HG03469 (cell line): Measurements from ENCODE around the gene ZBTB12.

Experiments used
- ATAC-seq: cut with Tn5 transposase; IDR thresholded peaks from one replicate; pipeline ENCODE4 v1.9.1; 2021; ENCODE audit warnings: mild to moderate bottlenecking, moderate library complexity, moderate number of reproducible peaks; ENCODE audit not compliant: unreplicated experiment

The ZBTB12 gene

DNA sequence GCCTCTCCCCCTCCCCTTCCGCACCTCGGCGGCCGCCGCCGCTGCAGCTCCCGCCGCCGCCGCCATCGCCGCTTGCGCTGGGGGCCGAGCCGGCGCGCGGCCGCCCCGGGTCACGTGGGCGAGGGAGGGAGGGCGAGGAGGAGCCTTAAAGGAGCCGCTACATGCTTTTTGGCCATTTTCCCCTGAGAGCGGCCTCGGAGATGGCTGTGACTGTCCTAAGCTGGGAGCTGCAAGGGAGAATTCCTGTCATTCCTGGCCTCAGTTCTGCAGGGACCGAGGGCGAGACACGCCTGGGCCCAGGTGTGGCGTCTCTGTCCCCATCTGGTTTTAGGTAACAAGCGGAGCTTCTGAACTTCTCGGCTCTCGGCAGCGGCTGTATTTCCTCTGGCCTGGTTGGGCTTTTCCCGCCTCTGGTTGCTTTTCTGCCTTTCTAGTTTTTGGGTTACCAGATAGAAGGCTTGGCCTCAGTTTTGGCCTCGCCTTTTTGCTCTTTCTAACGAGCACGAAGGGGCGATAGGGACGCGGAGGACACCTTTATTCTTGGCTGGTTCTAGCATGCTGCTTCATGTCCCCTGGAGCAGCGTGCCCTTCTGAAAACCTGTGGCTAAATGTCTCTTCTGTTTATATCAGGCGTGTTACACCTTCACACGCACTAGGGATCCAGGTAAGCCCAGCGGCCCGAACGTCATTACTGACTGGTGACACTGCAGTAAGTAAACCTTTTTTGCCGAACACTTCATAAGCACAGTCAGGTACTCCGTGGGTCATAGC, 4.1 kb downstream of the ZBTB12 start, which contains the start of gene EHMT2:
EHMT2 (minus strand) TSS at position 87 of the 771 bp plus-strand sequence; CDS start at position 66, 21 bp downstream.
- no peak for ATAC-seq

- no peak for ATAC-seq
Observed at GRCh38 chr6:31896856-31897611, 4.9 kb downstream of the ZBTB12 start.

- ATAC-seq = no peak
Observed at GRCh38 chr6:31896493-31896855, 5.4 kb downstream of the ZBTB12 start.

DNA sequence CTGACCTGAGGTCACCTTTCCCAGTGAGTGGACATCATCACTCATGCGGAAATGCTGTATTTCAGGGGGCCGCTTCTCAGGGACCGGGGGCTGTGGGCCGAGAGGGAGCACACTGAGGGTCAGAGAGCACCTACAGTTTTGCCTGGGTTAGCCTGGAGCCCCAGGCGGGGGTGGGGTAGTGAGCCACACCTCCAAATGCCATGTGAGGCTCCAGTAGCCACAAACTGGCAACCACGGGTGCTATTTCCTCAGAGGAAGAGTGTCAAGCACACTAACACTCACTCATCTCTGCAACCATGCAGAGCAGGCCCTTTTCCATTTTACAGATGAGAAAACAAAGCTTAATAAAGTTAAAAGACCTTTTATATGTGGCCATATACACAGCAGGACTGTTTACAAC, 9.1 kb downstream of the ZBTB12 start:
- ATAC-seq = no peak

DNA sequence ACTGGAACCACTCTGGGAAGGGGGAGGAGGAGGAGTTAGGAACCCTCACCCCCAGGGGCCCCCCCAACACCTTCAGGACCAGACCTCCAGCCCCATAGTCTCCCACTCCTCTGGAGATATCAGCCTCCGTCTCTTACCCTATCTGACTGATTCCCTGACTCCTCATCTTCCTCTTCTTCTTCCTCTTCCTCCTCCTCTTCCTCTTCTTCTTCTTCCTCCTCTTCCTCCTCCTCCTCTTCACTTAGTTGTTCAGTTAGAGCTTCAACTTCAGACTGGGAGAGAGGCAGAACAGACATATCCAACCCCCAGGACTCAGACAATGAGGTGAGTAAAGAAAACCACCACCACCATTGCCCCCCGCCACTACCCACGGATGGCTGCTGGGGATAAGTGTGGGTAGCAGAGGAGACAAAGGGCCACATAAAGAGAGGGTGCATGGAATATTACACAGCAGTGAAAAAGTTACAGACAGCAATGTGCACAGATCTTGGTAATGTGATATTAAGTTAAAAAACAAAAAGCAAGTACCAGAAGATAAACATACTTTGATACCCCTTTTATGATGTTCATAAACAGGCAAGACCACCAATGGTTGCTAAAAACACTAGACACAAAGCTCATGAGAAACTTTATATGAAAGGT, 12.4 kb downstream of the ZBTB12 start:
- ATAC-seq = no peak

- no peak for ATAC-seq
Observed at GRCh38 chr6:31888276-31889258, 13.3 kb downstream of the ZBTB12 start.

- no peak for ATAC-seq
Observed at GRCh38 chr6:31887173-31888007, 14.5 kb downstream of the ZBTB12 start.

DNA sequence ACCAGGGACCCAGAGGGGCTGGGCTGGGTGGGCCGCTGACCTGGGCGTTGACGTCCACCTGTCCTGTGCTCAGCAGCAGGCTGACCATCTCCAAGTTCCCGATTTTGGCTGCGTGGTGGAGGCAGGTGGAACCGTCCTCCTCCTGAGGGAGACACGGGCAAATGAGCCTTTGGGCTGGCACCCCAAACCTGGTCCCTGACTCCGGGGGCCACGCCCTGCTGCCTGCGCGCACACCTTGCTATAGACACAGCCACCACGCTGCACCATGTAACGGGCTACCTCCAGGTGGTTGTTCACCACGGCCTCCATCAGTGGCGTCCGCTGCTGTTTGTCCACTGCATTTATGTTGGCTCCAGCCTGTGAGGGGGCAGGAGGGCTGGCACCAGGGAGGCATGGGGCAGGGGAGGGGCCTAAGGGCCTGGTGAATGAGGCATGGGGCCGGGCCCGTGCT, 15.3 kb downstream of the ZBTB12 start:
- ATAC-seq = no peak

- no peak for ATAC-seq
Observed at GRCh38 chr6:31884528-31885035, 17.3 kb downstream of the ZBTB12 start.

- no peak for ATAC-seq
Observed at GRCh38 chr6:31883676-31884075, 18.2 kb downstream of the ZBTB12 start.

GRCh38 chr6:31882344-31882743, 19.5 kb downstream of the ZBTB12 start:
- ATAC-seq = no peak

DNA sequence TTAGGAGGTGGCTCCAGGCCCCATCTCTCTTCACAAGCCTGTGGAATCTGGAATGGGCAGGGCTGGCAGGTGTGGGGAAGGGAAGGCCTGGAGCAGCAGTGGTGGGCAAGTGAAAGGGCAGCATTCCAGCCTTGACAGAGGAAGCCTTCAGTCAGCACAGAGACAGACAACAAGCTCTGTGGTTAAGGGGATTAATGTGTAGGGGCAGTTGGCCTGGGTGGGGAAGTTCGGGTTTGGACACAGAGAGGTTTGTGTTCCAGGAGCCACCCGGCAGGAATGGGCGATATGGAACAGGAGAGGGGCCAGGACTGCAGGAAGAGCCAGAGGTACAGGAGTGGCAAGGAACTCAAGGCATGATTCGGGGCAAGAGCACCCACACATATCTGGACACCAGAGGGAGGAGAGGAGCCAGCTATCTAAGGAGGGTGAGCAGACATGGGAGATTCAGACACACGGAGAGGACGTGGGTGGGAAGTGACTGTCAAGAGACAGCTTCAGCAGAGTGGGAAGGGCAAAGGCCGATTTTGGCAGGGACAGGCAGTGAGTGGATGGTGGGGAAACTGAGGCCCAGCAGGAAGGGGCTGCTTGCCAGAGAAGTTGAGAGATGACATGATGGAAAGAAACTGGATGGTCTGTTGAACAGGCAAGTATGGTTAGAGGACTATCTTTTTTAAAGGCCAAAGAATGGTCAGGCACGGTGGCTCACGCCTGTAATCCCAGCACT, 20.6 kb downstream of the ZBTB12 start:
- ATAC-seq = no peak

DNA sequence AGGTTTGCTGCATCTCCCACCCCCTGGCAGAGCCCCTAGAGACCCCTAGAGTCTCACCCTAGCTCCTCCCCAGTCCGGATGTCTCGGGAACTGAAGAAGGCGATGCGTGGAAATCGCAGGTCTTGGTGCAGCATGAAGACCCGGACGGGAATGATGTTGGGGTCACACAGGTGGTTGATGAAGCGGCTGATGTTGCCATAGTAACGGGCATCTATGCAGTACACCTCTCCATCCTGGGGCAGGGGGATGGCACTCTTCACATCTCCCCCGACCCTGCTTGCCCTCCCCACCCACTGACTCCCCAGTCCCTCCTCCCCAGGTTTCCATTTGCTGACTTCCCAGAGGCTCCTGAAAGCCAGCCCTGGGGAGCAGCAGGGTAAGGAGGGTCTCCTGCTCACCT, 21.3 kb downstream of the ZBTB12 start:
- ATAC-seq = no peak

DNA sequence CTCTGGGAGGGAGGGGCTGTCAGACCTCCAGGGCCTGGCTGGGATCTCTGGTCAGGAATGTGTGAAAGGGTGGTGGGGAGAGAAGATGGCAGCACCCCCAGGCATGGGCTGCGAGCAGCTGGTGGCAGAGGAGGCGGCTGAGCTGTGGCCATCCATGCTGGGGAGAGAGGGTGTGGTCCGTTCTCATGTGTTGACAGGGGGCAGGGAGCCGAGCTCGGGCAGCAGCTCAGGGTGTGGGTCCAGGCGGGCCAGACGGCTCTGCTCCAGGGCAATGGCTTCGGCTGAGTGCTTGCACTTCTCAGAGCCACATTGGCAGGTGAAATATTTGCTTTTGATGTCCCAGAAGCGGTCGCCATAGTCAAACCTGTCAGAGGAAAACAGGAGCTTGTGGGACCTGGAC, 22.0 kb downstream of the ZBTB12 start:
- no peak for ATAC-seq

GRCh38 chr6:31879143-31879542, 22.7 kb downstream of the ZBTB12 start:
- ATAC-seq = no peak

GRCh38 chr6:31878726-31879125, 23.2 kb downstream of the ZBTB12 start, which contains the start of gene SLC44A4:
TSS of gene SLC44A4 (minus strand) at chr6:31878997. CDS start at chr6:31878980, 17 bp downstream.
- no peak for ATAC-seq

GRCh38 chr6:31878222-31878621, 23.7 kb downstream of the ZBTB12 start:
- no peak for ATAC-seq

DNA sequence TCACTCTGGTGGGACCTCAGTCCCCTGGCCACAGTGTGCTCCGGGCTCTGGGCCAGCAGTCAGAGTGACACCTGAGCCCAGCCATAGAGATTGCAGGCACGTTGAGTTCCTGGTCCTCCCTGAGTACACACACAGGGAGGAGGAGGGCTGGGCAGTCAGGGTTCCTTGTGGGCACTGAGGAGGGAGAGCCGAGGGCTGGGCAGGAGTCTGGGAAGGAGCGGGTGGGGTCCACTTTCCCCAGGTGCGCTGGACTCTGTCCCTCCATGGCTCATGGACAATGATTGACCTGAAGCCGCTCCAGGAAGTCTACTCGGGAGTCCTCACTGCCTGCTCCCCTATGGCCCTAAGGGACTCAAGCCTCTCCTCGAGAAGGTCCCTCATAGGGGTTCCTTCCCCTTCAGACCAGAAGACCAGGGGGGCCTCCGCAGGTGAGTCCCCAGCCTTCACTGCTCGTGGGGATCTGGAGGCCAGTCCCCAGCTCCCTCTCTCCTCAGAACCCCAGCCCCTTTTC, 24.2 kb downstream of the ZBTB12 start:
- no peak for ATAC-seq
